ENCODE results near the gene SLC25A26.

DNA sequence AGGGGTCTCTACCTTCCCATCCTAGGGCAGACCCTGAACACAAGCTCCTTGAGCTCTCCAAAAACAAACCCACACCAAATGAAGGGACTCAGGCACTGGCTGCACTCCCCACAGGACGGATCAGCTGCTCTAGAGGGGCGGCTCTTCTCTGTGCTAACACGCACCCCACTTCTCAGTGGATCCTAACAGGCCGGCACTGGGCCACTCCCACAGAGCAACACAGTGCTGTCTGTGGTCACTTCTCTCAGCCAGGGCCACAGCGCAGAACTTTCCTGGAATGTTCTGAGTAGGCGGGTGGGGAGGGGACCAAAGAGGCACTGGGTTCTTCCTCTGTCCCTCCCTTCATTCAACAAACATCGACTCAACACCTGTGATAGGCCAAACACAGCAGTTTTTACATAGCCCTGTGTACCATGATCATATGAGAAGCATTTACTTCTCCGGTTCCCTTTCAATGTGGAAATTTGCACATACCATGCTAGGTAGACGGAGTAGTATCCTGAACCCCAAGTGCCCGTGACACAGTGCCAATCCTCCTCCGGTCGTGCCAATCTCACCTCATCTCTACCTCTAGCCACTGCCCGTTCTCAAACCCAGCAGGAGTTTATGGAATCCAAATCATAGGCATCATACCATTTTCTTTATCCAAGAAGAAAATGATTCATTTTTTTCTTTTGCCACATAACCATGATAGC is 181.9 kb downstream of the SLC25A26 start:
- no peak for TF ChIP-seq EZH2 (IDR thresholded peaks at IDR 0.05)
- TF ChIP-seq POLR2AphosphoS5 (IDR thresholded peaks at IDR 0.05; ENCODE audit: borderline replicate concordance, low read depth, low read length) = no peak
